Measurements from ENCODE around the gene AGPAT3. TPM values are rescaled to one million over a fixed set of nuclear protein-coding genes. Genes with fewer than 3 reads are reported as not detected.

Gene AGPAT3
- total and polyA plus RNA-seq, 7 donors, result 14.4 to 48.5 (median 20.3) TPM

GRCh38 chr21:43829575-43830119, 35.4 kb upstream of the AGPAT3 start:
- Histone ChIP-seq H3K4me3 (no peak overlapping the region), H3K27me3 (peaks cover 0 to 59% (median 6%) of the 10 kb centered on the region in 3 donors), H3K4me1 (peaks cover 0 to 5% (median 0%) of the 10 kb centered on the region in 4 donors), H3K9me3 (no peaks in the 10 kb centered on the region), H3K27ac (no peak overlapping the region), H3K36me3 (no peaks in the 10 kb centered on the region)
- no peak for TF ChIP-seq EP300 (IDR thresholded peaks at IDR 0.05)
- TF ChIP-seq POLR2A (IDR thresholded peaks at IDR 0.05), result no peak
- TF ChIP-seq CTCF (IDR thresholded peaks at IDR 0.05), result no peak
- no peak for TF ChIP-seq POLR2AphosphoS5 (IDR thresholded peaks at IDR 0.05)
- no peak for DNase-seq
- WGBS, 2 donors, result 38 to 72% methylated on average over 22 of the region's 22 CpGs
- intact Hi-C loops (cut with DNase I), result no loop called here

- Histone ChIP-seq H3K27ac (no peak overlapping the region), H3K4me1 (no peaks in the 10 kb centered on the region), H3K9me3 (no peaks in the 10 kb centered on the region), H3K27me3 (peaks cover 0 to 47% (median 0%) of the 10 kb centered on the region in 3 donors), H3K36me3 (no peaks in the 10 kb centered on the region), H3K4me3 (no peak overlapping the region)
- DNase-seq, result no peak
- no peak for TF ChIP-seq EP300 (IDR thresholded peaks at IDR 0.05)
- TF ChIP-seq POLR2A (IDR thresholded peaks at IDR 0.05), result no peak
- TF ChIP-seq CTCF (IDR thresholded peaks at IDR 0.05), result no peak
- no peak for TF ChIP-seq POLR2AphosphoS5 (IDR thresholded peaks at IDR 0.05)
- 93 to 94% methylated on average over 14 of the region's 14 CpGs for WGBS, 2 donors
- intact Hi-C loops (cut with DNase I), result no loop called here
Observed at GRCh38 chr21:43832158-43832550, 32.9 kb upstream of the AGPAT3 start.

- intact Hi-C loops (cut with DNase I), result no loop called here
- Histone ChIP-seq H3K9me3 (no peaks in the 10 kb centered on the region), H3K36me3 (no peaks in the 10 kb centered on the region), H3K27ac (no peak overlapping the region), H3K27me3 (peaks cover 0 to 46% (median 0%) of the 10 kb centered on the region in 3 donors), H3K4me3 (no peak overlapping the region), H3K4me1 (no peaks in the 10 kb centered on the region)
- TF ChIP-seq CTCF (IDR thresholded peaks at IDR 0.05) (no peak), EP300 (IDR thresholded peaks at IDR 0.05) (no peak), POLR2A (IDR thresholded peaks at IDR 0.05) (no peak), POLR2AphosphoS5 (IDR thresholded peaks at IDR 0.05) (no peak)
- whole genome bisulfite sequencing, 2 donors, result 88 to 89% methylated on average over 10 of the region's 10 CpGs
- no peak for DNase-seq
Observed at GRCh38 chr21:43832648-43833047, 32.4 kb upstream of the AGPAT3 start.

GRCh38 chr21:43834146-43834905, 30.7 kb upstream of the AGPAT3 start:
- 81 to 87% methylated on average over 30 of the region's 30 CpGs for WGBS, 2 donors
- no peaks in the 10 kb centered on the region for H3K36me3 ChIP-seq
- no peak for DNase-seq
- H3K4me1 ChIP-seq, result no peaks in the 10 kb centered on the region
- no peaks in the 10 kb centered on the region for H3K9me3 ChIP-seq
- TF ChIP-seq EP300 (IDR thresholded peaks at IDR 0.05) (no peak), POLR2A (IDR thresholded peaks at IDR 0.05) (no peak), POLR2AphosphoS5 (IDR thresholded peaks at IDR 0.05) (no peak), CTCF (IDR thresholded peaks at IDR 0.05) (no peak)
- intact Hi-C loops (cut with DNase I), result no loop called here
- no peak overlapping the region for H3K4me3 ChIP-seq
- H3K27me3 ChIP-seq, result peaks cover 0 to 41% (median 0%) of the 10 kb centered on the region in 3 donors
- H3K27ac ChIP-seq, result no peak overlapping the region
